IPS-20b (cell line): ENCODE results near the gene BDH2.

ENCODE experiments used
- H3K27ac ChIP-seq: one replicate; pipeline ENCODE4 v1.5.1; 2013; ENCODE audit warnings: low read length
- H3K27me3 ChIP-seq: 2 replicates; pipeline ENCODE4 v1.6.1; 2013; ENCODE audit warnings: mild to moderate bottlenecking, low read length, inconsistent platforms; ENCODE audit not compliant: insufficient read depth
- H3K36me3 ChIP-seq: 2 replicates; pipeline ENCODE4 v1.6.1; 2013; ENCODE audit warnings: low read depth, mild to moderate bottlenecking, inconsistent platforms, low read length, moderate library complexity; ENCODE audit not compliant: insufficient read depth
- H3K4me1 ChIP-seq: 2 replicates; pipeline ENCODE4 v1.6.1; 2013; ENCODE audit warnings: mild to moderate bottlenecking, control low read depth, inconsistent platforms, low read length, moderate library complexity; ENCODE audit not compliant: insufficient read depth
- H3K4me3 ChIP-seq: 2 replicates; pipeline ENCODE4 v1.5.1; 2013; ENCODE audit warnings: mild to moderate bottlenecking, low read length, inconsistent platforms
- H3K9ac ChIP-seq: 2 replicates; pipeline ENCODE4 v1.6.1; 2013; ENCODE audit warnings: low read depth, mild to moderate bottlenecking, inconsistent platforms, low read length, moderate library complexity
- H3K9me3 ChIP-seq: 2 replicates; pipeline ENCODE4 v1.6.1; 2013; ENCODE audit warnings: mild to moderate bottlenecking, low read depth, low read length, inconsistent platforms; ENCODE audit not compliant: insufficient read depth

The BDH2 gene

GRCh38 chr4:103076747-103077347, 22.8 kb downstream of the BDH2 start, which contains the start of gene SLC9B2:
SLC9B2 (minus strand) TSS chr4:103076761; CDS start chr4:103067550, 9,211 bp downstream.
- H3K4me1 ChIP-seq: no peaks in the 10 kb centered on the region
- no peaks in the 10 kb centered on the region for H3K9me3 ChIP-seq
- H3K4me3 ChIP-seq: peak within 1 kb of the TSS; percentile 79
- H3K27me3 ChIP-seq: peaks cover 36% of the 10 kb centered on the region
- H3K36me3 ChIP-seq: peaks cover 10% of the 10 kb centered on the region
- H3K9ac ChIP-seq: peak within 1 kb of the TSS; percentile 80
- no peak within 1 kb of the TSS for H3K27ac ChIP-seq

GRCh38 chr4:103075894-103076746, 23.5 kb downstream of the BDH2 start:
- H3K27ac ChIP-seq: no peak overlapping the region
- peaks cover 6% of the 10 kb centered on the region; the same call in 1 of the 2 replicates for H3K36me3 ChIP-seq
- no peaks in the 10 kb centered on the region for H3K4me1 ChIP-seq

GRCh38 chr4:103075435-103075893, 24.2 kb downstream of the BDH2 start:
- Histone ChIP-seq H3K4me3 (peak overlapping the region; percentile 79), H3K9ac (peak overlapping the region; percentile 80; the same call in 1 of the 2 replicates), H3K4me1 (no peaks in the 10 kb centered on the region; the same call in 1 of the 2 replicates), H3K9me3 (no peaks in the 10 kb centered on the region), H3K36me3 (0 out of 2 replicates have a peak, but pooled peaks cover under 1% of the 10 kb centered on the region), H3K27ac (no peak overlapping the region), H3K27me3 (peaks cover 36% of the 10 kb centered on the region)

More at GRCh38 chr4:103075894-103076746, 23.5 kb downstream of the BDH2 start:
- peak overlapping the region; percentile 79 for H3K4me3 ChIP-seq
- peaks cover 36% of the 10 kb centered on the region for H3K27me3 ChIP-seq
- H3K9ac ChIP-seq: peak overlapping the region; percentile 80
- no peaks in the 10 kb centered on the region for H3K9me3 ChIP-seq

GRCh38 chr4:103074744-103075434, 24.7 kb downstream of the BDH2 start:
- Histone ChIP-seq H3K27me3 (peaks cover 36% of the 10 kb centered on the region), H3K9ac (no peak overlapping the region), H3K4me3 (no peak overlapping the region; the same call in 1 of the 2 replicates), H3K9me3 (no peaks in the 10 kb centered on the region), H3K27ac (no peak overlapping the region), H3K36me3 (no peaks in the 10 kb centered on the region), H3K4me1 (peaks cover 4% of the 10 kb centered on the region)

- H3K27me3 ChIP-seq: peaks cover 36% of the 10 kb centered on the region
- H3K9me3 ChIP-seq: no peaks in the 10 kb centered on the region
- no peak overlapping the region for H3K9ac ChIP-seq
- no peak overlapping the region for H3K27ac ChIP-seq
- peaks cover 4% of the 10 kb centered on the region for H3K4me1 ChIP-seq
- no peaks in the 10 kb centered on the region for H3K36me3 ChIP-seq
- H3K4me3 ChIP-seq: no peak overlapping the region
Observed at GRCh38 chr4:103073792-103074438, 25.7 kb downstream of the BDH2 start.

- H3K36me3 ChIP-seq: no peaks in the 10 kb centered on the region
- no peaks in the 10 kb centered on the region for H3K9me3 ChIP-seq
- H3K9ac ChIP-seq: no peak overlapping the region
- no peaks in the 10 kb centered on the region for H3K27me3 ChIP-seq
- peaks cover 4% of the 10 kb centered on the region for H3K4me1 ChIP-seq
- no peak overlapping the region for H3K4me3 ChIP-seq
- H3K27ac ChIP-seq: no peak overlapping the region
Observed at GRCh38 chr4:103067841-103068547, 31.6 kb downstream of the BDH2 start.

- Histone ChIP-seq H3K27me3 (no peaks in the 10 kb centered on the region), H3K9me3 (no peaks in the 10 kb centered on the region), H3K27ac (no peak overlapping the region), H3K9ac (no peak overlapping the region), H3K36me3 (no peaks in the 10 kb centered on the region), H3K4me1 (no peaks in the 10 kb centered on the region), H3K4me3 (no peak overlapping the region)
Observed at GRCh38 chr4:103060453-103061148, 39.0 kb downstream of the BDH2 start.

- no peaks in the 10 kb centered on the region for H3K9me3 ChIP-seq
- H3K36me3 ChIP-seq: no peaks in the 10 kb centered on the region
- H3K4me3 ChIP-seq: no peak overlapping the region
- no peaks in the 10 kb centered on the region for H3K4me1 ChIP-seq
- no peak overlapping the region for H3K27ac ChIP-seq
- no peak overlapping the region for H3K9ac ChIP-seq
- H3K27me3 ChIP-seq: no peaks in the 10 kb centered on the region
Observed at GRCh38 chr4:103054030-103054429, 45.6 kb downstream of the BDH2 start.

- no peaks in the 10 kb centered on the region for H3K4me1 ChIP-seq
- H3K9ac ChIP-seq: no peak overlapping the region
- no peak overlapping the region for H3K27ac ChIP-seq
- H3K9me3 ChIP-seq: no peaks in the 10 kb centered on the region
- no peak overlapping the region for H3K4me3 ChIP-seq
- H3K27me3 ChIP-seq: no peaks in the 10 kb centered on the region
- H3K36me3 ChIP-seq: no peaks in the 10 kb centered on the region
Observed at GRCh38 chr4:103052779-103053178, 46.9 kb downstream of the BDH2 start.

- Histone ChIP-seq H3K27me3 (no peaks in the 10 kb centered on the region), H3K4me3 (no peak overlapping the region), H3K36me3 (no peaks in the 10 kb centered on the region), H3K9me3 (no peaks in the 10 kb centered on the region), H3K27ac (no peak overlapping the region), H3K9ac (no peak overlapping the region), H3K4me1 (no peaks in the 10 kb centered on the region)
Observed at GRCh38 chr4:103052145-103052544, 47.5 kb downstream of the BDH2 start.
